Middle frontal gyrus (tissue), 1 donor: ENCODE data around the gene PLEKHM1.
"Not testable (repeated sequence)": the region's sequence is repeated elsewhere in the genome, so short reads cannot be mapped to it uniquely, and the experiment has no call there.

Experiments
- DNase-seq: peaks from one replicate; pipeline ENCODE4 v3.0.0-alpha.2; 2015; ENCODE audit warnings: low spot score; ENCODE audit errors: extremely low spot score

The PLEKHM1 gene

DNA sequence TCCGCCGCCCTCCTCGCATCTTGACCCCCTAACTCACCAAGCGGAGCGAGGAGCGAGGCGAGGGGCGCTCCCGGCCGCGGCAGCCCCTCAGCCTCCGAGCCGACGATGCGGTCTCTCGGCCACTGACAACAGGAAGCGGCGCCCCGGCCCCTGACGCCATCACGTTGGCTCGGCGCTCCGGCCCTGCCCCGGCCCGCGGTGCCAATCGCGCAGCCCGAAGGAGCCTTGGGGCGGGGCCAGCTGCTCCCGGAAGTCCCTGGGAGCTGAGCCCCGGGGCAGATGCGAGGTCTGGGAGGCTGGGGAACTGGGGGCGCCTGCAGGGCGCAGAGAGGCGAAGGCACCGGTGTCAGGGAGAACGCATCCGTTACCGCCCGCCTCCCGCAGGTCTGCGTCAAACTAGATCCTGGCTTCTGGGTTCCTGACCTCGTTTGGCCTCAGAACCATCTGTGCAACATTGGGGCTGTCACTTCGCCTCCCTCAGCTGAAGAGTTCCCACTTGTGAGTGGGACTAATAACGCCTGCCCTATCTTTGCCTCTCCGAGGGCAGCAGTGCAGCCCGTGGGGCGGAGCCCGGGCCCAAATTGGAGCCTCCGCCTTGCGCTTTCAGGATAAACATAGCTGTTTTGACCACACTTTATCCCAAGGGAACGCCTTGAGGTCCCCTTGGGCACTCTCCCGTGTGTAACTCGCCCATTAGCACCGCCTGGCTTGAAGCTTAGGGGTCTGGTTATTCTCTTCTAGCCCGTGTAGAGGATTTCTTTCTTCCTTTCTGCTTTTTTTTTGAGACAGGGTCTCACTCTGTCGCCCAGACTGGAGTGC, at the start of gene PLEKHM1:
TSS of gene PLEKHM1 (minus strand) at position 107 of the 819 bp plus-strand sequence. CDS start 8,237 bp downstream, outside the sequence.
- DNase-seq: peak; percentile 27

DNA sequence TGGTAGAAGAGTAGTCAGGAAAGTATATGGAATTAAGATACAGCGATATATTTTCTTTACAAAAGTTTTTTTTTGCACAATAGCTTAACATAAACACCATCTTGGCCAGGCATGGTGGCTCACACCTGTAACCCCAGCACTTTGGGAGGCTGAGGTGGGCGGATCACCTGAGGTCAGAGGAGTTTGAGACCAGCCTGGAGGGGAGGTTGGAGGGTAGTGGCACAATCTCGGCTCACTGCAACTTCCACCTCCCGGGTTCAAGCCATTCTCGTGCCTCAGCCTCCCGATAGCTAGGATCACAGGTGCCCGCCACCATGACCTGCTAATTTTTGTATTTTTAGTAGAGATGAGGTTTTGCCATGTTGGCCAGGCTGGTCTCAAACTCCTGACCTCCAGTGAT, 47.6 kb upstream of the PLEKHM1 start:
- DNase-seq: not testable (repeated sequence)

DNA sequence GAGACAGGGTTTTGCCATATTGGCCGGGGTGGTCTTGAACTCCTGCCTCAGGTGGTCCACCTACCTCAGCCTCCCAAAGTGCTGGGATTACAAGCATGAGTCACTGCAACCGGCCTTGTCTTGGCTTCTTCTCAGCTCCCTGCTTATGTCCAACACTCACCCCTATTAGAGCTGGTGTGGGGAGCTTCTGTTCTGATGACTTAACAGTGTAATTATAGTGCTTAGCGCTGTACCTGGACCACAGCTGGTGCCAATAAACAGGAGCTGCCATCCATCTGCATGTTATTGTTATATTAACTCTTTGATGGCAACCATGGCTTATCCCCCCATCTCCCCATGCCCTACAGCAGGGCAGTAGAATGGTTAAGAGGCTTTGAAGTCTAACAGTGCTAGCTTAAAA, 15.6 kb upstream of the PLEKHM1 start:
- DNase-seq: not testable (repeated sequence)

DNA sequence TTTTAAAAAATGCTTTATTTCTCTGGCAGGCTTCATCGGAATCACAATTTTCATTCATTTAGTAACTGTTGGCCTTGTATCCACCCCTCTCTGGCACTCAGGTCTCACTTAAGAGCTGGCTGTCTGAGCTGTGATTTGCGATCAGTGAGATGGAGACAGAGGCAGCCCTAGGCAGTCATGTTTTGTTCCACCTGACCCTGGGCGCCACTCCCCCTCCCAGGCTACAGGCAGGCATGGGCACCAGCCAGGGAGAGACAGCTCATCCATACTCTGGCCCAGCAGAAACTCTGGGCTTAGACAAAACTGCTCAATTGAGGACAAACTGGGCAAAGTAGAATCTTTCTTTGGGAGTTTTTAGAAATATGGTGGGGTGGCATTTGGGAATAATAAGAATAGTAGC, 14.7 kb upstream of the PLEKHM1 start:
- not testable (repeated sequence) for DNase-seq

DNA sequence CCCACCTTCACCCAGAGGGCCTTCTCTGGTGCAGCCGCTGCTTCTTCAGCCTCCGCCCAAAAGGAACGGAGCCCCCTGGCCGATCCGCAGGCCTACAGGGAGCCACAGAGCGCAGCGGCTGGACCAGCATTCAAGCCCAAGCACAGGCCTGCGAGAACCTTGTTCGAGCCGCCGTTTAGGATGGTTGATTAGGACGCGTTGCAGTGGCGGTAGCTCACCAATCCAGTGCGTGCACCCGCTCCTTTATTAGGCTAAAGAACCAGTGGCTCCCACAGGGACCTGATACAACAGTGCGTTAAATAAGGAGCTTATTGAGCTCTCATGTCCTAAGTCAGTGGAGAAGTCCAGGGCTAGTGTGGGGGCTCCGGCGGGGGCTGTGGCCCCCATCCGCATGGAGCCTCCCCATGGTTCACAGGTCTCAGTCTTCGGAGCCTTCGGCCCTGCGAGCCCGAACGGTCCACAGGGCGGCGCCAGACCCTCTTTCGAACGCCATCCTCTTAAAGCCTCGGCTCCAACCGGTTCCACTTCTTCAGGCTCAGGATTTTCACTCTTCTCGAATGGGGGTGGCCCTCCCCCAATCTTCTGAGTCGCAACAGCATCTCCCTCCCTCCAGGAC, 10.7 kb upstream of the PLEKHM1 start:
- DNase-seq: not testable (repeated sequence)

DNA sequence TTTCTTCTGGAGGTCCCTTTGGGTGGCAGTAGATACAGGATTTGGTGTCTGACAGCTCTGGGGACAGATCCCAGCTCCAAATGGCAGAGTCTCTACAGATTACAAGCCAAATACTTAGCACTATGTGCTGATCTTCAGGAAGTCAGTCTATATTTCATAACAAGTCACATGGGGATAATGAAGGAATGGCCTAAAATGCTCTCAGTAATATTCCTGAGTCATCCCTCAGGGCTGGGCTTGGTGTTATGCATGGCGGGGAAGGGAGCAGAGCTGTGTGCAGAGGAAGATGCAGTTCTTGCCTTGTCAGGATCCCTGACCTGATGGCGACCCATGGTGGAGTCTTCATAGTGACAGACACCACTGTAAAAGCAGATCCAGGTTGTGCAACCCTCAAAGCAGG, 10.0 kb upstream of the PLEKHM1 start:
- DNase-seq: not testable (repeated sequence)

DNA sequence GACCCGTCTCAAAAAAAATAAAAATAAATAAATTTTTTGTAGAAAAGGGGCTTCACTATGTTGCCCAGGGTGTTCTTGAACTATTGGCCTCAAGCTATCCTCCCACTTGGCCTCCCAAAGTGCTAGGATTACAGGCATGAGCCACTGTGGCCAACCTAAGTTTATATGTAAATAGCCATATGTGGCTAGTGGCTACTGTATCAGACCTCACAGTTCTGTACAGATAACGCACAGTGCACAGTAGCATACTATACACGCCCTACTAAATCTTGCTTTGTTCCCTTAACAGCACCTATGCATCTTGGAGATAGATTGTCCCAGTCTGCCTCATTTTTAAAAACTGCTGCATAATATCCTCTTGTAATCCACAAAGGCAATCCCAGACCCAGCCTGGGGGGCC, 8.7 kb upstream of the PLEKHM1 start:
- DNase-seq: not testable (repeated sequence)

DNA sequence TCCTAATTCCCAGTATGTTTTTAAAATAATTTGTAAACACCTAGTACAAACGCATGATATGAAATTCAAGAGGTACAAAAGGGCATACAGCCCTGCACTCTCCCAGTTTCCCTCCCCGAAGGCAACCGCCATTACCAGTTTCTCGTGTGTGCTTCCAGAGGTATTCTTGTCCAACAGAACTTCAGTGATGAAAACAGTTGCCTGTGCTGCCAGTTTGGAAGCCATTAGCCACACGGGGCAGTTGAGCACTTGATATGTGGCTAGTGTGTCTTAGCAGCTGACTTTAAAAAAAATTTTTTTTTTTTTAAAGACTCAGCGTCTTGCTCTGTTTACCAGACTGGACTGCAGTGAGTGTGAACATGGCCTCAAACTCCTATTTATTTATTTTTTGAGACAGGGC, 7.9 kb upstream of the PLEKHM1 start:
- not testable (repeated sequence) for DNase-seq

DNA sequence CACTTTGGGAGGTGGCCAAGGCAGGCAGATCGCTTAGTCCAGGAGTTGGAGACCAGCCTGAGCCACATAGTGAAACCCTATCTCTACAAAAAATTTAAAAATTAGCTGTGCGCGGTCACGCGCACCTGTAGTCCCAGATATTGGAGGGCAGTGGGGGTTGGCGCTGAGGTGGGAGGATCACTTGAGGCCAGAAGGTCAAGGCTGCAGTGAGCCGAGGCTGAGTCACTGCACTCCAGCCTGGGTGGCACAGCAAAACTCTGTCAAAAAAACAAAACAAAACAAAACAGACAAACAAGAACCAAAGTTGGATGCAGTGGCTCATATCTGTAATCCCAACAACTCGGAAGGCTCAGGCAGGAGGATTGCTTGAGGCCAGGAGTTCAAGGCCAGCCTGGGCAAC, 6.9 kb upstream of the PLEKHM1 start:
- not testable (repeated sequence) for DNase-seq

DNA sequence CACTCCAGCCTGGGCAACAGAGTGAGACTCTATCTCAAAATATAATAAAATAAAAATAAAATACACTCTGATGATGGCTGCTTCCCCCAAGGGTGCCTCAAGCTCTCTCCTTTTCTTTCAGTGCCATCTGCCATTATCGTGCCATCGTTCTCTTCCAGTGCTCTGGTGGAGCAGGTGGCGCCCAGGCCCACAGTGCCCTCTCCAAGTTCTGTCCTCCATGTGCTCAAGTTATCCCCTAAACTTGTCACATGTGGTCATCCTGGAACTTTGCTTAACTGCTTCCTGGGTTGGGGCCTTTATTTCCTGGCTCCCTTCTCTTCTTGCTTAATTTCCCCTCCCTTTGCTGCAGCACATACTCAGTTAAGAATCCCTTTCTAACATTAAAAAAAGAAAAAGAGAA, 6.0 kb upstream of the PLEKHM1 start:
- DNase-seq: not testable (repeated sequence)

DNA sequence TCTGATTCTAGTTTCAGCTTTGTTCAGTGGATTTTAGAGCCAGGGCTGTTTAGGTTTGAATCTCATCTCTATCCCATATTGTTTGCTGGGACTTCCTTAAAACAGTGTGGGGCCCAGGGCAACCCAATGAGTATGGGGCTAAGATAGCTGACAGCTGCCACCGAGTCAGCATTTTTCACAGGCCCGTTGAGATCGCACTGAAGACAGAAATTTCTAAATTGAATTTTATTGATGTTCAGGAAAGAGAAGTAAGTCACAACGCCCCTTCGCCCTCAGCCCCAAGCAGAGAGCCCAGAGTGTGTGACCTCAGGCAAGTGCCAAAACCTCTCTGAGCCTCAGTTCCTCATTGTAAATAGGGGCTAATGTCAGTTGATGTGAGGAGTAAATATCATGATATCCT, 4.0 kb upstream of the PLEKHM1 start:
- DNase-seq: not testable (repeated sequence)

DNA sequence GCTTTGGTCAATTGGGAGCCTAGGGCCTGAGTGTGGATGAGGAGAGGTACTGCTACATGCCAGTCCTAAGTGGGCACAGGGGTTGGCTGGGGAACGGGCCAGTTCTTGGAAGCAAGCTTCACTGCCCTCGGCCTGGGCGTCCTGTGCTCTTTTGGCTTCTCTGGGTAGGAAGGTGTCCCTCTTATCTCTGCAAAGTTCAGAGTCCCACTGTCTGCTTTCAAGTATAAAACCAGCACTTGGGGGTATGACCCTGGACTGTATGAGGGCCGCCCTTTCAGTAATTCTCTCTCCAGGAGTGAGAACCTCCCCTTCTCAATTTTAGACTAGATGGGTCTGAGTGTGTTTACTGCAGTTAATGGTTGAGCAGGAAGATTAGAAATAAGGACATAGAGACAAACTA, 1.6 kb upstream of the PLEKHM1 start:
- not testable (repeated sequence) for DNase-seq

DNA sequence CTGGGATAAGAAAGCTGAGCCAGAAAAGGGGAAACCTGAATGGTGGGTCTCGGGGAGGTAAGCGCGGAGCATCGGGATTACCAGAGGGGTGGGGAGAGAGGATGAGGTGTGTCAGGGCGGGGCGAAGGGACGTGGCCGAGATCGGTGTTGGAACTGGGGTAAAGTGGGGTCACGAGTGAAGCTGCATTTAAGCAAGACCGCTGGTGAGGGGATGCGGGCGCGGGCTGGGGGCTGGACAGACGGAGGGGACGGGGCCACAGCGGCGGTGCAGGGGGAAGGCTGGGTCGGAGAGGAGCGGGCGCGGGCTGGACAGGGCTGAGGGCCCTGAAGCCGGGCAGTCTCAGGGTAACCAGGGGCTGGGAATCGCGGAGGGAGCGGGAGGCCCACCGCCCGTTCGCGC, 323 bp downstream of the PLEKHM1 start:
- DNase-seq: not testable (repeated sequence)

DNA sequence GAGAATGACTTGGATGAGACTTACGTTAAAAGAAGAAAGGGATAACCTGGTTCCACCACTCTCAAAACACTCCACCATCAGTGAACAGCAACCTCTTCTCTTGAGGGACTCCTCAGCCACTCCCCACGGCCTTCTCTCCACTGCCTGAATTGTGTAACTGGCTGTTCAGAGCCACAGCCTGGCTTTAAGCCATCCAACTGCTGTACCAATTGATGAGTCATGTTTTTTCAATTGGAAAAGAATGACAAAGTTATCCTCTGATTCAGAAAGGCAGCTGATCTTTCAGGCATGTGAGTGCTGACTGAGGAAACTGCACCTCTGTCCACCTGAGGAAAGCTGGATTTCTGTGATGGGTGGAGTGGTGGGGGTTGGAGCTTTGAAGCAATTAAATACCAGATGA, 2.8 kb downstream of the PLEKHM1 start:
- peak; percentile 69 for DNase-seq

DNA sequence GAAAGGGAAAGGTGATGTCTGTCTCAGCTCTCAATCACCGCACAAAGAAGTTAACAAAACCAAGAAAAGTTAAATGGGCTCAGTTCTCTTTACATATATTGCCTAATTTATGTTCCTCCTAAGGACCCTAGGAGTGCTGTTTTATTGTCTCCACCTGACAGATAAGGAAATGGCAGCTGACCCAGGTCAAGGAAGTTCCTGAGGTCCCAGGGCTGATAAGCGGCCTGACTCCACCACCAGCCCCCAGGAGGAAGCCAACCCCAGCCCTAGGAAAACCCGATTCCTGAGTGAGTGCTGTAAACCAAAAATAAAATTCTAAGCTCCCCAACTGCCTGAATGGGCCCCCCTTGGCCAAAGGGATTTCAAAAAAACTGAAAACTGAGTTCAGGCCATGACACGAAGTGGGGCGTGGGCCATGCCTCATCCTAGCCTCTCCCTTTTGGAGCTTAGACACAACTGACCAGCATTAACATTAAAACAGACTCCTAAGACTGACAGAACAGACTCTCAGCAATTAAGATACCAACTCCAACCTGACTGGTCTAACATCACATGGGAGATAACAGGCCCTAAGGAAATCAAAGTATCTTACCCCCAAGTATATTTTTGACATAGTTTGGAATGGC, 6.8 kb downstream of the PLEKHM1 start:
- not testable (repeated sequence) for DNase-seq

DNA sequence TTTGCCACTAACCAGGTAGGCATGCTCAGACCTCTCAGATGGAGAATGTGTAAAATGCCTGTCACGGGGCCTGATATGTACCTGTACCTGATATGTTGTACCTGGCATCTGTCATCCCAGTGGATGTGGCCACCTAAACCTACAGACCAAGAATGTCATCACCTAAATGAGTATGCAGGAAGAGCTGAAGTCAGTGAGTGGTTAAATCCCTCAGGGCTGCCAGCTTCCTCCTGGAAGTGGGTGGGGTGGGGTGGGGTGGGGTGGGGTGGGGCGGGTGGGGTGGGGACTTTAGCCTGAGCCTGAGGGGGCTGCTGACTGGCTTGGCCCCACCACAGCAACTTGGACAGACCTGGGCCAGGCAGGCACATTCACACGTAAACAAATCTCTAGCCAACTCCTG, 7.3 kb downstream of the PLEKHM1 start:
- DNase-seq: not testable (repeated sequence)

DNA sequence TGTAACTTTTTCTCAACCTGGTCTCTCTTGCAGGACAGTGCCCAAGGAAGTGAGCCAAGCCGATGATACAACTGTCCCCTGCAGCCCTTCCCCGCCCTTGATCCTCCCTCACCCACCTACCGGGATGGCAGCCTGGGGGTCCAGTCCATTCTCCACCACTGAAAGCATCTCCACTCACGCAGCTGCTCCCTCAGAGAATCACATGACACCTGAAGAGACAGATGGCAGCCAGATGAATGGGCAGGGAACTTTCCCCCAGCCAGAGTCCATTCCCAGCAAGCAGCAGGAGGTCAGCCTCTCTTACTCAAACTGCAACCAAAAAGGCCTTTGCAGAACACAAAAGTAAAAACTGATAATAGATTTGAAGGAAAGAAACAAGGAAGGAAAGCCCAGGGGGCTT, 8.2 kb downstream of the PLEKHM1 start:
- not testable (repeated sequence) for DNase-seq

DNA sequence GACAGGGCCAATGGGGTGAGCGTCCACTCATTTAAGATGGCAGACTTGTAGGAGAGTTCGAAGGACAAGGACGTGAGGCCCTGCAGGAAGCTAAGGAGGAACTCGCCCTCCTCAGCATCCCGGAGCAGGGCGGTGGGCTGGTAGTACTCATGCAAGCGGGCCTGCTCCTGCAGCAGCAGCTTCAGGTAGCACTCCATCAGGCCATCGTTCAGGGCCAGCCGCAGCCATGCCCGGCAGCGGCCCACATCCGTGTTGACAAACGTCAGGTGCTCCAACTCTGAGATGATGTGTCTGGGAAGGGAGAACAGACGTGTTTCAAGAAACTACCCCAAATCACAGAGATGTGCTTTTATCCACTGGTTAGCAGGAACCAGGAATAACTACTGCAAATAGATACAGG, 15.1 kb downstream of the PLEKHM1 start:
- DNase-seq: not testable (repeated sequence)

DNA sequence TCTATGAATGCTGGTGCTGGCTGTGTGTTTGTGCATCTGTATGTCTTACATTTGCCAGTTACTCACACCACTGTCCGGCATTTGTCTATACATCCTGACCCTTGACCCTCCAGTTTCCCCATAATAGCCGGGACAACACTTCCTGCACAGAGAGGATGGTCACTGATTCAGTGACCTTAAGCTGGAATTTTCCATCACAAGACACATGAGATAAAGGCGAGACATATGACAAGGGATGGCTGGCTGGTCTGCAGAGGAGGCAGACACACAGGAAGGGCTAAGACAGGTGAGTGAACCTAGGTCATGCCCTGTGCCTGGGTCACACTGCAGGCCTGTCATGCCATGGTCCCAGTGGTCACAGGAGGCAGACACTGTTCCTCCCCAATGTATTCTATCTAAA, 18.3 kb downstream of the PLEKHM1 start:
- DNase-seq: not testable (repeated sequence)

DNA sequence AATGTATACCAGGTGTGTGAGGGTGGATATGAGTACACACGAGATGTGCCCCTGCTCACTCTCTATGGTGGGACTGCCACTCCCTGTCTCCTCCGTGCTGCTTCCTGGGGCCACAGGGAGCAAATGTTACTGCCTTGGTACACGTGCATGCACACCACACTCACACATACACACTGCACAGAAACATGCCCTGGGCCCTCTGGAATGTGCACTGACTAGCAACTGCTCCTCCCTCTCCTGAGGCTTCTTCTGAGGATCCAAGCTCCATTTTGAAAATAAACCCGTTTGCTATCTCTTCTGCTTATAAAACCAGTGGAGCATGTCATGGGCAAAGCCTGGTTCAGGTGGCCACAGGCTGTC, 21.3 kb downstream of the PLEKHM1 start:
- DNase-seq: not testable (repeated sequence)

DNA sequence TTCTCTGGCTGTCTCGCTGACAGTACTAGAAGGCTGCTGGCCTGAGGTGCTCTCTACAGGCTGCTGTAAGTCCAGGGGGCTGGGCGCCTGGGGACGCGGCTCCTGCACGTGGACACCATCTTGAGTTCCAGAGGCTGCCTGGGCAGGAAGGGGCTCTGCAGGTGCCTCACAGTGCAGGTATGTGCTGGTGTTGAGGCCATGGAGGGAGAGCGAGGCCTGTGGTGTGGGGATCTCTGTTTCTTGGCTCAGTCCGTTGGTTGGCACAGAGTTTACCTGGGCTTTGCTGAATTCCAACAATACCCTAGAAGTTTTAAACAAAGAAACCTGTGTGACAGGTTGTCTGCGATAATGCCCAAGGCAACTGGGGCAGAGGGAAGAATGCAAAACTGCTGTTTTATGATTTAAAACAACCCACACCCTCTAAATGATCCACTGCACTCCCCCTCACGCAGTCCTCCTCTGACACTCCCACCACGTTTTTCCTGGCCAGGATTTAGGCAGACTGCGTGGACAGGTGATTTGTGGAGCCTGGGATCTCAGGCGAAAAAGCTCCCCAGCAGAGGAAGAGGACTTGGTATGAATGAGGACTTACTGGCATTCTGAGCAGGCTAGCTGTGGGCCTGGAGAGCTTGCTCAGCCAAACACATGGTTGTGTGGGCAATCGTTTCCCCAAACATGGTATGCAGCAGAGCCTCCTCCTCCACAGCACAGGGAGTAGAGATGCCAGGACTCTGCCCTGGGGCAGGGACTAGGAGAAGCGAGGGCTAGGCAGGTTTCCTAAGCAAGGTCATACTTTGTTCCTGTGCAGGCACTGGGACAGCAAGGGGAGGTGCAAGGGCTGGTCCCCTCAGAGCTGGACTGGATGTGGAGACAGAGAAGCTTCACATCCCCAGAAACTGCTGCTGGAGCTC, 22.0 kb downstream of the PLEKHM1 start:
- DNase-seq: not testable (repeated sequence)
